Chondrocyte (in vitro differentiated cells): ENCODE data around the gene ZSCAN31. TPM values are rescaled to one million over a fixed set of nuclear protein-coding genes. Genes with fewer than 3 reads are reported as not detected.

Experiments
- DNase-seq: peaks from one replicate; pipeline ENCODE4 v3.0.0; 2021; ENCODE audit warnings: mixed read lengths, low spot score
- H3K27ac Mint-ChIP-seq: one replicate; pipeline ENCODE4 v1.8.0; 2021; ENCODE audit warnings: mild to moderate bottlenecking, moderate library complexity, mixed read lengths; ENCODE audit not compliant: unreplicated experiment
- H3K27me3 Mint-ChIP-seq: 2 replicates; pipeline ENCODE4 v1.8.0; 2021; ENCODE audit warnings: low read depth, mixed read lengths
- H3K36me3 Mint-ChIP-seq: 2 replicates; pipeline ENCODE4 v1.8.0; 2021; ENCODE audit warnings: low read depth, mixed read lengths
- H3K4me1 Mint-ChIP-seq: 2 replicates; pipeline ENCODE4 v1.8.0; 2021; ENCODE audit warnings: low read depth, mild to moderate bottlenecking, mixed read lengths
- H3K4me3 Mint-ChIP-seq: one replicate; pipeline ENCODE4 v1.8.0; 2021; ENCODE audit warnings: mild to moderate bottlenecking, moderate library complexity, mixed read lengths; ENCODE audit not compliant: unreplicated experiment
- H3K9me3 Mint-ChIP-seq: 2 replicates; pipeline ENCODE4 v1.8.0; 2021; ENCODE audit warnings: low read depth, mixed read lengths
- long read RNA-seq: library from polyadenylated mRNA; stranded (forward); transcript quantifications from one replicate; pipeline ENCODE4 v2.0.0, GENCODE V29; 2021
- total RNA-seq: library from RNA; stranded (reverse); gene quantifications from 3 replicates; pipeline ENCODE4 v1.2.1, GENCODE V29; 2021
- TF ChIP-seq, protein P1 (sequence below): fragments of 200-600 bp; sonication (generic); IDR thresholded peaks from 2 replicates; pipeline ENCODE4 v1.5.0; 2021; ENCODE audit warnings: antibody characterized with exemption, mild to moderate bottlenecking, moderate library complexity

The ZSCAN31 gene
- total RNA-seq, result 1.8 to 2.6 TPM (median 2.0 TPM) in 3 replicates
- long read RNA-seq, partial matches to known transcripts, result 0 of 2 reads
- long read RNA-seq, other reads (novel, unspliced or antisense), result 0 of 2 reads

DNA sequence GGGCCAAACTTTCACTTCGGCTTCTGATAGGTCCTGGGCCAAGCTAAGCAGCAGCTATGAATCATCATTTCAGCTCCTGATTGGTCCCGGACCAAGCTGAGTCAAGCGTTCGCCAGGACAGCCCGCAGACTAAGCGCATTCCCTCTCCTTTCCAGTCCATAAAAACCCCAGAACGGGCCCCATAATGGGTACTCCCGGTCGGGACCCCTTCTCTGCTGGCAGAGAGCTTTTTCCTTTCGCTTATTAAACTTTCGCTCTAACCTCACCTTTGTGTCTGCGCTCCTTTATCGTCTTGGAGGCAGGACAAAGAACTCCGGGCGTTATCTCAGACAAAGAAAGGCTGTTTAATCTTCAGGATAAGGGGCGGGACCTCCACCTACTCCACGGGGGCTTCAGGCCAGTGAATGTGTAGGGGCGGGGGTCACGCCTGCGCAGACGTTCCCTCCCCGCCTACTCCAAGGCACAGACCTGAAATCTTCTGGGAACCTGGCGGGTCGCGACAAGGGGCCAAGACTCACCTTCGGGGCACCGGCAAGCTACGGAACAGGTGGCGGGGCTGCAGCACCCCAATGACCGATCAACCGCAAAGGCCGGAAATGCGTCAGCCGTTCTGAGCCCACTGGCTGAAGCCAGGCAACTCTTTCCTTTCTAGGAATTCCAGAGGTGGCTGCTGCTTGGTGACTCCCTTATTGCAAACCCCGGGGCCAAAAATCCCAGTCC, at the start of gene ZSCAN31:
ZSCAN31 (minus strand) TSS at position 585 of the 720 bp plus-strand sequence. CDS start 6,465 bp downstream, outside the sequence.
- Mint-ChIP-seq H3K27me3 (no peaks in the 10 kb centered on the region), H3K4me1 (peaks cover 3% of the 10 kb centered on the region), H3K36me3 (no peaks in the 10 kb centered on the region), H3K27ac (no peak within 1 kb of the TSS), H3K9me3 (peaks cover 4% of the 10 kb centered on the region), H3K4me3 (no peak within 1 kb of the TSS)
- DNase-seq, result peak; percentile 95
- TF ChIP-seq, protein P1, sequence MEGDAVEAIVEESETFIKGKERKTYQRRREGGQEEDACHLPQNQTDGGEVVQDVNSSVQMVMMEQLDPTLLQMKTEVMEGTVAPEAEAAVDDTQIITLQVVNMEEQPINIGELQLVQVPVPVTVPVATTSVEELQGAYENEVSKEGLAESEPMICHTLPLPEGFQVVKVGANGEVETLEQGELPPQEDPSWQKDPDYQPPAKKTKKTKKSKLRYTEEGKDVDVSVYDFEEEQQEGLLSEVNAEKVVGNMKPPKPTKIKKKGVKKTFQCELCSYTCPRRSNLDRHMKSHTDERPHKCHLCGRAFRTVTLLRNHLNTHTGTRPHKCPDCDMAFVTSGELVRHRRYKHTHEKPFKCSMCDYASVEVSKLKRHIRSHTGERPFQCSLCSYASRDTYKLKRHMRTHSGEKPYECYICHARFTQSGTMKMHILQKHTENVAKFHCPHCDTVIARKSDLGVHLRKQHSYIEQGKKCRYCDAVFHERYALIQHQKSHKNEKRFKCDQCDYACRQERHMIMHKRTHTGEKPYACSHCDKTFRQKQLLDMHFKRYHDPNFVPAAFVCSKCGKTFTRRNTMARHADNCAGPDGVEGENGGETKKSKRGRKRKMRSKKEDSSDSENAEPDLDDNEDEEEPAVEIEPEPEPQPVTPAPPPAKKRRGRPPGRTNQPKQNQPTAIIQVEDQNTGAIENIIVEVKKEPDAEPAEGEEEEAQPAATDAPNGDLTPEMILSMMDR, result no peak

DNA sequence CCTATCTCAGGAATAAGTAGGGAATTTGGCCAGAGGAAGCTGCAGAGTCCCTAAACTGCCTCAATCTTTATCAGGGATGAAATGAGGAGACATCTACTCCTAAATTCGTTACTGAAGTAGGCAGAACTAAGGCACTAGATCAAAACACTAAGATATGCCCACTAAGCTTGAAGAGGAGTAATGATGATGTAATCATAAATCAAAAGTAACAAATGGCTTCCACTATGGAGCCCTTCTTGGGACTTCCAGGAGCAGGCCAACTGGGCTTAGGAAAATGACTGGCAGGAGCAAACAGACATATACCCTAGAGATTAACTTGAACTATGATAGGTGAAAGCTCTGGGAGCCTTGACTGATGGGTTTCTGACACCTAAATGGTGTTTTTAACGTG, 48.2 kb upstream of the ZSCAN31 start:
- peaks cover 9% of the 10 kb centered on the region for H3K4me1 Mint-ChIP-seq
- H3K9me3 Mint-ChIP-seq, result peaks cover 7% of the 10 kb centered on the region
- TF ChIP-seq, protein P1, result no peak
- DNase-seq, result no peak
- no peak overlapping the region for H3K27ac Mint-ChIP-seq
- H3K27me3 Mint-ChIP-seq, result no peaks in the 10 kb centered on the region
- no peak overlapping the region for H3K4me3 Mint-ChIP-seq
- peaks cover 33% of the 10 kb centered on the region for H3K36me3 Mint-ChIP-seq

DNA sequence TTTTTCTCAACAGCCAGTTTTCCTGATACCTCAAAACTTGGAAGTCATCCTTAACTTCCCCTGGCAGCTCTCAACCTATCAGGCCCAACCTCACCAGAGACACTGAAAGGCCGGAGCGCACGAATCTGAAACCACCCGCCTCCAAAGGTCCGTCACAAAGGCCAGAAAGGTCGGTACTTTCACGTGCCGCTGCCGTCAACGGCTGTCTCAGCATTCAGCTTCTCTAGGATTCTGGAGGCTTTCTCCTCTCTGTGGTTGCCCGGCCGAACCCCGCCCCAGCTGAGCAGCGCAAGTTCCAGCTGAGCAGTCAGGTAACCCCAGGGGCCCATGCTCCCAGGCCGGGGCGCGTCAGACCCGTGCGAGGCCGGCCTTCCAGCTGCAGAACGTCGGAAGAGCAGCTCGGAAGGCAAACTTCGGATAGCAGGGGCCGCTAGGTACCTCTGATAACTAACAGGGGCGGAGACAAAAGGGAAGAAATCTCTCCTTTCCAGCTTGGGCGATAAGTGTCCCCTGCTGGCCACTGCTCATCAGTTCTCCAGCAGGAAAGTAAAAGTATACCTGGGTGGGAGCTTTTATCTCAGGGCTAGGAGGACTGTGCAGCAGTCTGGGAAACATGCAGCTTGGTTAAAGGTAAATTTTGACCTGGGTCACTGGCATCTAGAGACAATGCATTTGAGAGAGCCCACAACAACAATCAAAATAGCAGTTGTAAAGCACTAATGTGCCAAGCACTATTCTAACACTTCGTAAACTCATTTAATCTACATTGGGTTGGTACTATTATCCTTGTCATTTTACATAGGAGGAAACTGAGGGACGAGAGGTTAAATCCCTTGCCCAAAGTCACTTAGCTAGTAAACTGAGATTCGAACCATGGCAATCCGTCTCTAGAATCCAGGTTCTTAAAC, 47.5 kb upstream of the ZSCAN31 start:
- H3K4me1 Mint-ChIP-seq, result peaks cover 9% of the 10 kb centered on the region
- TF ChIP-seq, protein P1, result peak; percentile 71
- H3K27me3 Mint-ChIP-seq, result no peaks in the 10 kb centered on the region
- peak; percentile 91 for DNase-seq
- H3K4me3 Mint-ChIP-seq, result peak overlapping the region; percentile 68
- H3K9me3 Mint-ChIP-seq, result peaks cover 7% of the 10 kb centered on the region
- peak overlapping the region; percentile 77 for H3K27ac Mint-ChIP-seq
- peaks cover 29% of the 10 kb centered on the region for H3K36me3 Mint-ChIP-seq

DNA sequence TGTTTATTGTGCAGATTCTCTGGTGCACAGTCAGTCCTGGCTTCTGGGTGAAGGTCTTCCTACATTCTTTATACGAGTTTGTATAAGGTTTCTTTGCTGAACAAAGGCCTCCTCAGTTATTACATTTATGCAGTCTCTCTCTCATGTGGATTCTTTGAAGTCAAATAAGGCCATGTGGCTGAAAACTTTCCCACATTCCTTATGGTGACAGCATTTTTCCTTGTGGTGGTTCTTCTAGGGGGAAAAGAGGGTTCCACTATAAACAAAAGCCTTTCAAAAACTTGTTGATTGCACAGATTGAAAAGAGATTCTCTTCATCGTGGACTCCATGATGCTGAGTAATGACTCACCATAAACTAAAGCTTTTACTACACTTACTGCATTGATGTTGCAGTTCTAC, 44.4 kb upstream of the ZSCAN31 start:
- peaks cover 22% of the 10 kb centered on the region for H3K36me3 Mint-ChIP-seq
- no peak overlapping the region for H3K4me3 Mint-ChIP-seq
- TF ChIP-seq, protein P1, result no peak
- H3K27ac Mint-ChIP-seq, result no peak overlapping the region
- H3K27me3 Mint-ChIP-seq, result no peaks in the 10 kb centered on the region
- no peak for DNase-seq
- H3K9me3 Mint-ChIP-seq, result peaks cover 7% of the 10 kb centered on the region
- H3K4me1 Mint-ChIP-seq, result peaks cover 9% of the 10 kb centered on the region

DNA sequence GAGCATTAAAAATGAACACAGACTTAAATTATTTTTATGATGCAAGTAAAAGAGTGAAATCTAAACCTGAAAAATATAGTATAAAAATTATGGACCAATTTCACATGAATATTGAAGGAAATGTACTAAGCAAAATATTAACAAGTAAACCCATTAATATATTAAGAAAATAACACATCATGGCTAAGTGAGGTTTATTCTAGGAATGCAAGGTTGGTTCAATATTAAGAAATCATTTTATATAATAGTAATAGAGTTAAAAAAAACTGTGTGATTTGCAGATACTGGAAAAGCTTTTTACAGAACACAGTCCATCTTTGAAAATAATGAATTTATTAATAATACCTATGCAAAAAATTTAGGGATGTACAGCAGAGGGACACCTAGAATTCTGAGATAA, 42.7 kb upstream of the ZSCAN31 start:
- Mint-ChIP-seq H3K4me3 (no peak overlapping the region), H3K4me1 (peaks cover 6% of the 10 kb centered on the region), H3K27me3 (no peaks in the 10 kb centered on the region), H3K27ac (no peak overlapping the region), H3K36me3 (peaks cover 22% of the 10 kb centered on the region), H3K9me3 (peaks cover 7% of the 10 kb centered on the region)
- DNase-seq, result no peak
- TF ChIP-seq, protein P1, result no peak
